ENCODE data around the gene DTNB.

The DTNB gene

DNA sequence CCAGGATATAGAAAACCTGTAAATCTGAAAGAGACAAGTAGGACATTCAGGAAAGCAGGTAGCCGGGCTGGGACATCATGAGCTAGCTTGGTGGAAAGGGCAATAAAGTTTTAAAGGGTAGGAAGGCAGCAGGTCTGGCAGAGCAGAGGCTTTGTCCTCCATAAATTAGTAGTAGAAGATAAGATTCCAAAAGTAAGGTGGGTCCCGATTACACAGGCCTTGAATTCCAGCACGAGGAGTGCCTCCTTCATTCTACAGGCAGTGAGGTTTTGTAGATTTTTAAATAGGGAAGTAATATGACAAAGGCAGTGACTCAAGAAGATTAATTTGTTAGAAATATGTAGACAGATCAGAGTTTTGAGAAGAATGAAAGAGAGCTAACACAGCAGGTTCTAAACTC is 160.7 kb downstream of the DTNB start:
- no peak for DNase-seq (ENCODE audit: extremely low read depth in 1 of 2, low read depth in 1 of 2)

GRCh38 chr2:25506226-25506625 is 167.2 kb downstream of the DTNB start:
- DNase-seq (ENCODE audit: extremely low read depth in 1 of 2, low read depth in 1 of 2), result no peak

GRCh38 chr2:25505622-25506021 is 167.8 kb downstream of the DTNB start:
- DNase-seq (ENCODE audit: extremely low read depth in 1 of 2, low read depth in 1 of 2), result no peak

DNA sequence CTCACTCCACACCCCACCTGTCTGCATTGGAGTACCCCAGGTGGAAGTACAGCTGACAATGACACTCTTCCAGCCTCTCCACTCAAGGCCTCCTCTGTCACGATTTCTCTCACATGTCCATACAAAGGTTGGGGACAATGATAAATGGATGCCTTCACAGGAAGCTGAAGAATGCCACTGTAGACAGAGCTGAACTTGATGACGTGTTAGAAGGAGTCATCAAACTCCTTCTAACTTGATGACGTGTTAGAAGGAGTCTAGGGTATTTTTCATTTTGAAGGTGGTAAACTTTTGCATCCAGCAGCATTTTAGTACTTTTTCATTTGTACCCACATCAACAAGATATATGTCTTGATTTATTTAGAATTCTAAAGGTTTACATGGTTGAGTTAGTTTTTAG is 168.2 kb downstream of the DTNB start:
- no peak for DNase-seq (ENCODE audit: extremely low read depth in 1 of 2, low read depth in 1 of 2)

DNA sequence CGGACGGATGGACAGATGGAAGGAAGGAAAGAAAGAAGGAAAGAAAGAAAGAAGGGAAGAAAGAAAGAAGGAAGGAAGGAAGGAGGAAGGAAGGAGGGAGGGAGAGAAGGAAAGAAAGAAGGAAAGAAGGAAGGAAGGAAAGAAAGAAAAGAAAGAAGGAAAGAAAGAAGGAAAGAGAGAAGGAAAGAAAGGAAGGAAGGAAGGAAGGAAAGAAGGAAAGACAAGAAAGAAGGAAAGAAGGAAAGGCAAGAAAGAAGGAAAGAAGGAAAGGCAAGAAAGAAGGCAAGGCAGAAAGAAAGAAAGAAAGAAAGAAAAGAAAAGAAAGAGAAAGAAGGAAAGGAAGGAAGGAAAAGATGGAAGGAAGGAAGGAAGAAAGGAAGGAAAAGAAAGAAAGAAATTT is 169.1 kb downstream of the DTNB start:
- no peak for DNase-seq (ENCODE audit: extremely low read depth in 1 of 2, low read depth in 1 of 2)

GRCh38 chr2:25499157-25499556 is 174.2 kb downstream of the DTNB start:
- no peak for DNase-seq (ENCODE audit: extremely low read depth in 1 of 2, low read depth in 1 of 2)

- no peak for DNase-seq (ENCODE audit: extremely low read depth in 1 of 2, low read depth in 1 of 2)
Observed at GRCh38 chr2:25497918-25498407, 175.4 kb downstream of the DTNB start.

DNA sequence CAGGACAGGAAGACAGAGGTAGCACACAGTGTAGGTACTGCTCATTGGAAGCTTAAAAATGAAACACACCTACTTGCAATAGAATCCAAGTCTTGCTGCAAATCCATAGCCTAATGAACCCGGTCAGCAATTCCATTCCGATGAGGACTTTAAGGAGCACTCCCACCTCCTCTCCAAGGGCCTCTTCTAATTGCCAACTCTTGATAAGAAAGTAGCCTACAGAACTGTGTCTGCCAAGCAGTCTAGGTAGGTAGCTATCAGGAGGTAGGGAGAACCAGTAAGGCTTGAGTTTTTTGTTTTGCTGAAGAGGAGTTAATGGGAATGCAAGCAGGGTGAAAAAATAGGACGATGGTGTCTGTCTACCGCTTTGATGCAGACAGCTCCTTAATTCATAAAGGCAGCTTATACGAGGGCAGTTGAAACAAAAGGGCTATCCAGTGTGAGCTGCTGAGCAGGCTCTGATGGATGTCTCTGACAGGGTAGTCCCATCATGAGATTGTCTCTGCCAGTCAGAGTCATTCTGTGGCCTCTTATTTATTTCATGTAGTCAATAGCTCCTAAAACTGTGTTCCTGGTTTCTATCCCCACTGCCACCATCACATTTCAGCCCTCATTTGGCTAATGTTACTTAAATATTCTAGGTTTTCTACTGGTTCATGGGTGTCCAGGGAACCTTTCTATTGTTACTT is 176.0 kb downstream of the DTNB start:
- no peak for DNase-seq (ENCODE audit: extremely low read depth in 1 of 2, low read depth in 1 of 2)

GRCh38 chr2:25494616-25495015 is 178.8 kb downstream of the DTNB start:
- DNase-seq (ENCODE audit: extremely low read depth in 1 of 2, low read depth in 1 of 2), result no peak

DNA sequence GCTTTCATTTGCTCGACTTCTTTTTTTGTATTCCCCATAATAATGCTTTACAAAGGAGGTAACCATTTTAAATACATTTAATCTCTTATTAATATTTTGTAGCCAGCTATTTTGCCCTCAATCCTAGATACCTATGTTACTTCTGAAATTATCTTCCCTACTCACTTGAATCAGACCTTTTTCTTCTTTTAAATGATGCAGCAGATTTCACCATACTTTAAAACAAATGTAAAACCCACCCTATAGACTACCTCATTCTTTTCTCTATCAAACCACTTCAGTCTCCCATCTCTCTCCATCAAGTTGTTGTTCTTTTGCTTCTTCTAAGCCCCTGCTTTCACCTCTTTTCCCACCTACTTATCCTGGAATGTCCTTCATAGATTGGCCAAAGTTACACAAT is 180.2 kb downstream of the DTNB start:
- DNase-seq (ENCODE audit: extremely low read depth in 1 of 2, low read depth in 1 of 2), result no peak

- DNase-seq (ENCODE audit: extremely low read depth in 1 of 2, low read depth in 1 of 2), result no peak
Observed at GRCh38 chr2:25492726-25493125, 180.7 kb downstream of the DTNB start.

GRCh38 chr2:25491966-25492532 is 181.3 kb downstream of the DTNB start:
- DNase-seq (ENCODE audit: extremely low read depth in 1 of 2, low read depth in 1 of 2), result no peak

DNA sequence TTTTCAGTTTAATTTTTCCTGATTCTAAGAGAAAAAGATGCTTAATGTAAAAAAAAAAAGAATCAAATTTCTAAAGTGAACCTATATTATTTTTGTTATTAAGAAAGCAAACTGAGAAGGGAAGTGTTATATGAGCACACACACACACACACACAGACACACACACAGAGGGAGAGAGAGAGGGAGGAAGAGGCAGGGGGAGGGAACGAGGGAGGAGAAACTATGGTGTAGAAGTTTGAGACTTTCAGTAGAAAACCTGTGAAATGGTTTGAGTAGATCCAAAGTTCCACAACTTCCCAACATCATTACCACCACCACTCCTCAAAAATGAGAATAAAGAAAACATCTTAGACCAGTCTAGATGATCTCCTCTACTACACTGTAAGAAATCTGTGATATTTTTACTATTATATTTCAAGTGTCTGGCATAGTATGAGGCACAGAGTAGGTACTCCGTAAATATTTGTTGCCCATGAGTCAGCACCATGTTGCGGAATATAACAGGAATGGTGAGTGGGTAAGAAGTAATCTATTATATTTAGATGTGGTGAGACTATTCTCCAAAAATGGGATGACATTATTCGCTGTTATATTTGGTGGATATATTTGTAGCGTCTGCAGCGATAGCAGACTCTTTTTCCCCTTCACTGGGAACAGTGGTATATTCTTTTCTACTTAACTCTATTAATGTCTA is 182.2 kb downstream of the DTNB start:
- no peak for DNase-seq (ENCODE audit: extremely low read depth in 1 of 2, low read depth in 1 of 2)

GRCh38 chr2:25490217-25490616 is 183.2 kb downstream of the DTNB start:
- DNase-seq (ENCODE audit: extremely low read depth in 1 of 2, low read depth in 1 of 2), result no peak

DNA sequence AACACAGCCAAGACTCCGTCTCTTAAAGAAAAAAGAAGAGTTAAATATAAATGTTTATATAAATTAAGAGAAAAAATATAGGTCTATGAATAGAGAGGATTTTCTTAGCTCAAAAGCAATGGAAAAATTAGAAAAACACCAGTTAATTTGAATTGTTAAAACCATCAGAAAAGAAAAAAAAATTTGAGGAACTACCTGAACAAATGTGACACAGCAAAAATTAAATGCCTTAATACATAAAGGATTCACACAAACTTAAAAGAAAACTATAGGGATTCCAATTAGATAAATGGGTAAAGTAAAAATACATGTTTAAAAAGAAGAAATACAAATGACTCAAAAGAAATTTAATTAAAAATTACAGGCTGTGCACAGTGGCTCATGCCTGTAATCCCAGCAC is 183.7 kb downstream of the DTNB start:
- no peak for DNase-seq (ENCODE audit: extremely low read depth in 1 of 2, low read depth in 1 of 2)

DNA sequence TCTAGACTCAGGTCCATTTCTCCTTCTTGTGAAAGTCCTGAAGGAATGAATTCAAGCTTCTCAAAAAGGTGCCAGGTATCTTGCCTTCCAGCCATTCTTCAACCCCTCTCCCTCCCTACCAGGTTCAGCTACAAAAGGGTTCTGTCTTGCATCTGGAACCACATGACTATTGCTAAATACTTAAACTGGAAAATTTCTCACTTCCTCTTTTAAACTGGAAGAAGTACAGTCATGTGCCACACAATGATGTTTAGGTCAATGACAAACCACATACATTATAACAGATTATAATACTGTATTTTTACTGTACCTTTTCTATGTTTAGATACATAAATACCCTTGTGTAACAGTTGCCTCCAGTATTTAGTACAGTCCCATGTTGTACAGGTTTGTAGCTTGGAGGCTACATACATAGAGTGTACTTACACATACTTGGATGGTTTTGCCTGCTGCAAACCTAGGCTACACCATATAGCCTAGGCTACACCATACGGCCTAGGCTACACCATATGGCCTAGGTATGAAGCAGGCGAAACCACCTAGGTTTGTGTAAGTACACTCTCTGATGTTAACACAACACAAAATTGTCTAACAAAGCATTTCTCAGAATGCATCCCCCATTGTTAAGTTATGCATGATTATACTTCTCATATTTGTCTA is 189.6 kb downstream of the DTNB start:
- DNase-seq (ENCODE audit: extremely low read depth in 1 of 2, low read depth in 1 of 2), result no peak

- no peak for DNase-seq (ENCODE audit: extremely low read depth in 1 of 2, low read depth in 1 of 2)
Observed at GRCh38 chr2:25482341-25482740, 191.0 kb downstream of the DTNB start.

- DNase-seq (ENCODE audit: extremely low read depth in 1 of 2, low read depth in 1 of 2), result no peak
Observed at GRCh38 chr2:25481381-25482300, 191.7 kb downstream of the DTNB start.

DNA sequence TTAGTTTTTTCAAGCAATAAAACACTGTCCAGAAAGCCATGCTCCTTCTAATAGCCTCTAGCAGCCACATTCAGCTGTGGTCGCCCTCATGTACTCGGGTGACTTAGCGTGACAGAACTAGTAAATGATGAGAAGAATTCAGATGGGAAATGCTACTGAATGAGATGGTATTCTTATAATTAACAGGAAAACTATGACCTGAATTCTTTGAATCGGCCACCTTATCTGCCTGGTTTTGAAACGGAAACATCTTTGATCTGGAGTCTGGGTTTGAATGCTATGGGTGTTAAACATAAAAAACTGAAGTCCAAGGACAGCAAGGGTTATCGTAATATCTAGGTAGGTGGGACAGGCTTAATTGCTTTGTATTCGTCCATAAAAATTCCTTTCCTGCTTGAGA is 192.8 kb downstream of the DTNB start:
- DNase-seq (ENCODE audit: extremely low read depth in 1 of 2, low read depth in 1 of 2), result no peak

- no peak for DNase-seq (ENCODE audit: extremely low read depth in 1 of 2, low read depth in 1 of 2)
Observed at GRCh38 chr2:25479761-25480160, 193.6 kb downstream of the DTNB start.

- DNase-seq (ENCODE audit: extremely low read depth in 1 of 2, low read depth in 1 of 2), result no peak
Observed at GRCh38 chr2:25478736-25479135, 194.6 kb downstream of the DTNB start.
